NCI-H1092 treated with DMSO at 0.1 percent for 48 hours (cell line): ENCODE results near the gene SPATA16.
"Not testable (repeated sequence)": the region's sequence is repeated elsewhere in the genome, so short reads cannot be mapped to it uniquely, and the experiment has no call there.

Experiments used
- DNase-seq: peaks from one replicate; lab custom pipeline; 2025; lab: John Stamatoyannopoulos, UW

SPATA16 gene

GRCh38 chr3:173004681-173005080 is 136.4 kb downstream of the SPATA16 start:
- DNase-seq: no peak

DNA sequence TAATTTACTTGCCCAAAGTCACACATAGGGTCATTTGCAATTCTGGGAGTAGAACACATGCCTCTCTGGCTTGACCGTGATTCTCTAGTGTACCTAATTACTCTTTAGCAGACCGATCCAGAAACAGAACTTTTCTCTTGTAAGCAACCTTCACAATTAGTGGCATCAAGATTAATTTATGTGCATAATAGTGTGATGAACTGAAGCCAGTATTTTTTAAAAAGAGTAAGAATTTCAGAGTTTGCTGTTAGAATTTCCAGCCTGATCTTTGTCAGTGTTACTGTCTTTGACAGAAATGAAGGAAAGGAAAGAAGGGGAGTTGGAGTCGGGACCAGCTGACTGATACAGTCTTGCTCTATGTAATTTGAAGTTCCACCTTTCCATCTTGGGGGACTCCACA is 137.1 kb downstream of the SPATA16 start:
- DNase-seq: no peak

- DNase-seq: no peak
Measured at GRCh38 chr3:173003471-173003870, 137.6 kb downstream of the SPATA16 start.

GRCh38 chr3:173001622-173002021 is 139.4 kb downstream of the SPATA16 start:
- no peak for DNase-seq

- DNase-seq: no peak
Measured at GRCh38 chr3:173000553-173000952, 140.5 kb downstream of the SPATA16 start.

DNA sequence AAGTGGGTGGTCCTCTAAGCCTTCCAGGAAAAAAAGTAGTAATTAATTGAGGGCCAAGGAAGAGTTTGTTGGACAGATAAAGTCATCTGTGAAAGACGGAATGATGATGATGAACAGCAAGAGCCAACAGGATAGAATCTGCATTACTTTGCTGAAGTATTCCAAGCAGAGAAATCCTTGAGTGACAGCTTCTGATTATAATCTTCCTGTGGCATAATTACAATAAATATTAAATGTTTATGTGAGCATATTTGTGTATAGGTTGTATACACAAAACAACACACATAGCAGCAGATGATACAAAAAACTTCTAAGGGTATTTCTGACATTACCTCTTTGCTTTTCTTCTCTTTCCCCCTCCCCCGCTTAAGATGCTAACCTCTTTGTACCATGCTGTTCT is 147.6 kb downstream of the SPATA16 start:
- DNase-seq: no peak

DNA sequence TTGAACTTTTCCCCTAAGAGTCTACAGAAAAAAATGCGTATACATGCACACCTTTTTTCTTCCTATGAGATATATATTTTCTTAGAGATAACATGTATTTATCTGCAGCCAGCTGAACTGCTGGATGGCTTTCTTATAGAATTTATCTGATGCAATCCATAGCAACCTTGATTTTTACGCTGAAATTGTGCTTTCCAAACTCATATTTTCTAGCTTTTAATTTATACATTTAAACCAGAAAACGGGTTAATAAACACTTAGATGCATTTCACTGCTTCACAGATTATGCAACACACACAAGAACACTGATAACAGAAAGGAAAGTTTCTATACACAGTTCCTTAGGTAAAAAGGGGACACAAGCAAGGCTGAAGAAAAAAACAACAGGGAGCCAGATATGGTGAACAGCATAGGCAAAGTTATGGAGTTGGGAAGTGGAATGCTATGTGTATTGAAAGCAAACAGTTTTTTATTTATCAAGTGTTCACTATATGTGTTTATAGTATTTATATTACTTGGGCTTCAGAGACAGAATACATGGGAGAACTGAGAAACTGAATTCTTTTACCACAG is 149.5 kb downstream of the SPATA16 start:
- no peak for DNase-seq

DNA sequence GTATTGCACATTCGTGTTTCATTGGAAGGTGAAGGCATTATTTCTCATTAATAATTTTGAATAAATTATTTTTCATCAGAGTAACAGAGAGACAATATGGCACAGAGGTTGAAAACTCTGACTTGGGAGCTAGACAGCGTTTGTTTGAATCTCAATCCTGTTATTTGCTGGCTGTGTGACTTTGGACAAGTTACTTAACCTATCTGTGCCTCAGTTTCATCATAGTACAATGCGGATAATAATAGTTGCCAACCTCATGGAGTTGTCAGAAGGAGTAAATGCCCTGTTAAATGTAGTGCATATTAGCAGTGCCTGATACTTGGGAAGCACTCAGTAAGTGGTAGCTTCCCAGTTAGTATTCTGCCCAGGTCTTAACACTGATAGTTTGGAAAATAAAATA is 151.7 kb downstream of the SPATA16 start:
- no peak for DNase-seq

DNA sequence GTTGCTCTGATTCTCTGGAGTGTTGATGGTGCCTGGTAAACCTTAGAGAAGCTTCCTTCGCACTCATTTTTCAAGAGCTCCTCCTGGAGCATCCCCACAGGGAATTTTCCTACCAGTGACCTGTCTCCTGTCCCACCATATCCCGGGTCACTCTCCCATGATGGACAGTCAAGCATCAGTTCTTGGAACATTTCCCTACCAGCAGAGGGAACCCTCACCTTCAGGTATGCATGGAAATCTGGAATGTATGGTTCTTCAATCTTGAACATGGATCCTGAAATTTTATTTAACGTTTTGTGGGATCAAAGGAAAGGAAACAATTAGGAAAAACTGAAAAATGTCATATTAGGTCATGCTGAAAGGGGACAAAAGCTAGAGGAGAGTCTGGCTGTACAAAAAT is 153.8 kb downstream of the SPATA16 start:
- DNase-seq: no peak

DNA sequence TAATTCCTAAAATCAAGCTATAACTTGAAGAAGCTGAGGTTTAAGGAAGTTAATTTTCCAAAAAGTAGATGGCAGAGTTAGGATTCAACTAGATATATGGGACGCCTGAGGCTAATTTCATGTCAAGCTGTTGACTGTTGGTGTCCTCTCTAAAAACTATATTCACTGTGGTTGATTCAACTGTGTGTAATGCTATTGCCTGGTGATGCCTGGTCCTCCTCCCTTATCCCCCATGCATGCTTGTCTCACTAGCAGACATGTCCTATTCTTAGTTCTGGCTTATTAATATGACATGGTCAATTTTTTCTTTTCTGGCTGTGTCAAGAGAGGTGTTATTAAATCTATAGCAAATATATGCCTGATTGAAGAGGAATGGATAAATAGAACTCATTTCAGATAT is 156.1 kb downstream of the SPATA16 start:
- no peak for DNase-seq

GRCh38 chr3:172982736-172983364 is 158.2 kb downstream of the SPATA16 start:
- DNase-seq: no peak

DNA sequence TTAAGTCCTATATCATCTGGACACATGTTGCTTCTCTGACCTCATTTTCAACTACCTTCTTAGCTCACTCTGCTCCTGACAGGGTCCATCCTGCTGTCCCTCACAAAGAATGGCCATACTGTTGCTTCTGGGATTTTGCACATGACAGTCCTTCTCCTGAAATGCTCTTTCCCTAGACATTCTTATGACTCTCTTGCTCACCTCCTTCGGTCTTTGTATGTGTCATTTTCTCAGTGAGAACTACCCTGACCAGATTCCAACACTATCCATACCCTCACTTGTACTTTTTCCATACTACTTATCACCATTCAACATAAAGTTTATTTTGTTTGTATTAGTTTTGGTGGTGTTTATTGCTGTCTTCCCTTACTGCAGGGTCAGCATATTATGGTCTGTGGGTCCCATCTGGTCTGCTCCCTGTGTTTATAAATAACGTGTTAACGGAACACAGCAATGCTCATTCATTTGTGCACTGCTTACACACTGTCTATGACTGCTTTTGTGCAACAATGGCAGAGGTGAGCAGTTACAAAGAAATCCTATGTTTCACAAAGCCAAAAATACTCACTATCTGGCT is 159.5 kb downstream of the SPATA16 start:
- DNase-seq: no peak

- no peak for DNase-seq
Measured at GRCh38 chr3:172980849-172981248, 160.2 kb downstream of the SPATA16 start.

- no peak for DNase-seq
Measured at GRCh38 chr3:172977696-172978095, 163.3 kb downstream of the SPATA16 start.

GRCh38 chr3:172974969-172975368 is 166.1 kb downstream of the SPATA16 start:
- DNase-seq: no peak

DNA sequence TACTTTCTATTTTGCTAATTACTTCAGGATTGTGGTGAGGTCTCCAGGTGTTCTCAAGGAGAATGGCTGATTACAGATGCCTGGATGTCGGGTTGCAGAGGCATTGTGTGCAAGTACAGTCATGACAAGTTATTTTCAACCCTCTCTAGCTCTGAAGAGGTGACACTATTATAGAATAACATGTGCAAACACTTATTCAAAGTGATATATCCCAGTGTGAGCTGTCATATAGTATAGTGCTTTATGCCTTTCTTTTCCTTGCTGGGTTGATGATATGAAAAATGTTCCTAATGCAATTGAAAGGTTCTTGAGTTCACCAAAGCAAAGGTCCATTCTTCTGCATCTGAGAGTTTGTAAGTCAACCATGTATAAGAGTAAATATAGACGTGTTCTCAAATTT is 167.2 kb downstream of the SPATA16 start:
- DNase-seq: no peak

GRCh38 chr3:172972717-172973116 is 168.3 kb downstream of the SPATA16 start:
- no peak for DNase-seq

- no peak for DNase-seq
Measured at GRCh38 chr3:172972067-172972466, 169.0 kb downstream of the SPATA16 start.

DNA sequence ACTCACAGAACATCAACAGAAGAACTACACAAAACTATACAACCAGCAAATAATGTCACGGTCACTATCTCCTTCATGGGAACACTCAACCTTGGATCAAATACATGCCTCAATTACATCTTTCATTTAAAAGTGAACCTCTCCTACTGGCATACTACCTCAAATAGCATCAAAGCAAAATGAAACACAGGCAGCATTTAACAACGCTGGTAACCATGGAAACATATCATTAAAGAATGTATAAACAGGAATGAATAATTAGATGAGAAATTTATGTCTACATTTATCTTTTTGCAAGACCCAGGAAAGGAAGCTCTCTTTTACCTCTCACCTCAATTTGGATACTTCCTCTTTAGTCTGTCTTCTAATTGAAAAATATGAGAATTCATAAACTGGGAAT is 172.4 kb downstream of the SPATA16 start:
- no peak for DNase-seq

GRCh38 chr3:172965256-172965655 is 175.8 kb downstream of the SPATA16 start:
- DNase-seq: no peak

GRCh38 chr3:172960626-172961182 is 180.3 kb downstream of the SPATA16 start:
- not testable (repeated sequence) for DNase-seq

- no peak for DNase-seq
Measured at GRCh38 chr3:172958565-172958964, 182.5 kb downstream of the SPATA16 start.

GRCh38 chr3:172953571-172953970 is 187.5 kb downstream of the SPATA16 start:
- DNase-seq: no peak

DNA sequence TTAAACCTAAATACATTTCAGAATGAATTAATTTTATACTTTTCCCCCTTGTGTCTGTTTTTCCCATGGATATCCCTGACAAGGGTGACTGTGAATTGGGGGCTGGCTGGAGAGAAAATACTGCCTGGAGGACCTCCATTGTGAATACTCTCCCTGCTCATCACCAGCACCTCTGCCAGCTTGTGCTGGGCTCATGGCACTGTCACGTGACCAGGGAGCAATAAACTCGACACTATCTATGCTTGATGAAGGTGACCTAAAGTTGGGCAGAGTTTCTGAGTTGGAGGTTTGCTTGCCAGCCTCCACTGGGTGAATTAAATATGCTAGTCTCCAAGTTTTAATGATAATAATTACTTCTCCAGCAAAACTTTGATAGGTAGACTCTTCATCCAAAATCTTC is 189.5 kb downstream of the SPATA16 start:
- DNase-seq: no peak
